Activated T-cell treated with anti-CD3 and anti-CD28 coated beads, Interleukin-2, amount 50 U/mL, for 4 hours (primary cell): ENCODE results near the gene TOP3A. TPM values are rescaled to one million over a fixed set of nuclear protein-coding genes. Genes with fewer than 3 reads are reported as not detected.
A peak's percentile ranks its signal among the peaks of the same experiment; 100 is the strongest.
"Not testable (repeated sequence)": the region's sequence is repeated elsewhere in the genome, so short reads cannot be mapped to it uniquely, and the experiment has no call there.

Source experiments
- ATAC-seq, 2 donors: fragments of 200-7000 bp; cut with Tn5 transposase; one replicate each; pipeline ENCODE4 v1.10.0; 2021
- DNase-seq: peaks from one replicate; pipeline ENCODE4 v3.0.0-alpha.2; 2020
- H3K27me3 Mint-ChIP-seq: one replicate; pipeline ENCODE4 v1.8.0; 2021; ENCODE audit warnings: low read depth, mixed read lengths
- H3K36me3 Mint-ChIP-seq: one replicate; pipeline ENCODE4 v1.8.0; 2022; ENCODE audit warnings: mixed read lengths; ENCODE audit not compliant: insufficient read depth
- H3K4me1 Mint-ChIP-seq: one replicate; pipeline ENCODE4 v1.8.0; 2021; ENCODE audit warnings: low read depth, mixed read lengths
- H3K4me3 Mint-ChIP-seq: one replicate; pipeline ENCODE4 v1.8.0; 2021; ENCODE audit warnings: mild to moderate bottlenecking, moderate library complexity, mixed read lengths
- H3K9me3 Mint-ChIP-seq: one replicate; pipeline ENCODE4 v1.8.0; 2021; ENCODE audit warnings: mixed read lengths
- total RNA-seq, 3 donors: library from RNA; stranded (reverse); gene quantifications; one replicate each; pipeline ENCODE4 v1.2.1, GENCODE V29; 2021

The TOP3A gene
- total RNA-seq: 10 to 100 TPM; 76.2 to 82.7 (median 76.4) TPM

- Mint-ChIP-seq H3K36me3 (peaks cover 25% of the 10 kb centered on the region), H3K9me3 (no peaks in the 10 kb centered on the region), H3K4me3 (peak within 1 kb of the TSS; percentile 94), H3K4me1 (peaks cover 76% of the 10 kb centered on the region), H3K27me3 (no peaks in the 10 kb centered on the region)
- peak; percentile 95 for DNase-seq
- peak; percentile 96 to 97 for ATAC-seq
Observed at GRCh38 chr17:18314731-18315561, at the start of gene TOP3A, which contains the start of gene SMCR8. TOP3A (minus strand) TSS chr17:18314994; CDS start chr17:18314778, 216 bp downstream. SMCR8 (plus strand) TSS chr17:18315293; CDS start chr17:18315790, 497 bp downstream.

GRCh38 chr17:18364166-18364565, 49.4 kb upstream of the TOP3A start:
- Mint-ChIP-seq H3K27me3 (no peaks in the 10 kb centered on the region), H3K4me1 (peaks cover 16% of the 10 kb centered on the region), H3K4me3 (no peak overlapping the region), H3K36me3 (no peaks in the 10 kb centered on the region), H3K9me3 (no peaks in the 10 kb centered on the region)
- ATAC-seq (no peak), DNase-seq (no peak)

- Mint-ChIP-seq H3K9me3 (no peaks in the 10 kb centered on the region), H3K27me3 (no peaks in the 10 kb centered on the region), H3K4me1 (peaks cover 16% of the 10 kb centered on the region), H3K36me3 (no peaks in the 10 kb centered on the region), H3K4me3 (peak within 1 kb of the TSS; percentile 90)
- peak; percentile 84 for DNase-seq
- peak; percentile 100 for ATAC-seq
Observed at GRCh38 chr17:18363101-18364049, 48.6 kb upstream of the TOP3A start, which contains the start of gene SHMT1. SHMT1 (minus strand) TSS chr17:18363550; CDS start chr17:18355981, 7,569 bp downstream.

- Mint-ChIP-seq H3K9me3 (no peaks in the 10 kb centered on the region), H3K4me3 (peak overlapping the region; percentile 90), H3K27me3 (no peaks in the 10 kb centered on the region), H3K4me1 (peaks cover 16% of the 10 kb centered on the region), H3K36me3 (no peaks in the 10 kb centered on the region)
- ATAC-seq: peak; percentile 3 to 5
- DNase-seq: no peak
Observed at GRCh38 chr17:18362698-18363100, 47.9 kb upstream of the TOP3A start.

GRCh38 chr17:18361837-18362697, 47.3 kb upstream of the TOP3A start:
- Mint-ChIP-seq H3K36me3 (no peaks in the 10 kb centered on the region), H3K27me3 (no peaks in the 10 kb centered on the region), H3K4me3 (peak overlapping the region; percentile 90), H3K4me1 (peaks cover 16% of the 10 kb centered on the region), H3K9me3 (no peaks in the 10 kb centered on the region)
- ATAC-seq (no peak), DNase-seq (no peak)

GRCh38 chr17:18360518-18360917, 45.7 kb upstream of the TOP3A start:
- H3K9me3 Mint-ChIP-seq: no peaks in the 10 kb centered on the region
- H3K4me1 Mint-ChIP-seq: peaks cover 16% of the 10 kb centered on the region
- no peak for DNase-seq
- no peak overlapping the region for H3K4me3 Mint-ChIP-seq
- peaks cover 2% of the 10 kb centered on the region for H3K36me3 Mint-ChIP-seq
- H3K27me3 Mint-ChIP-seq: no peaks in the 10 kb centered on the region
- no peak for ATAC-seq

- DNase-seq: no peak
- no peaks in the 10 kb centered on the region for H3K27me3 Mint-ChIP-seq
- H3K36me3 Mint-ChIP-seq: peaks cover 10% of the 10 kb centered on the region
- no peak overlapping the region for H3K4me3 Mint-ChIP-seq
- no peaks in the 10 kb centered on the region for H3K9me3 Mint-ChIP-seq
- ATAC-seq: no peak
- no peaks in the 10 kb centered on the region for H3K4me1 Mint-ChIP-seq
Observed at GRCh38 chr17:18356624-18357023, 41.8 kb upstream of the TOP3A start.

- no peaks in the 10 kb centered on the region for H3K27me3 Mint-ChIP-seq
- no peak overlapping the region for H3K4me3 Mint-ChIP-seq
- no peak for ATAC-seq
- H3K9me3 Mint-ChIP-seq: no peaks in the 10 kb centered on the region
- no peaks in the 10 kb centered on the region for H3K4me1 Mint-ChIP-seq
- DNase-seq: no peak
- peaks cover 10% of the 10 kb centered on the region for H3K36me3 Mint-ChIP-seq
Observed at GRCh38 chr17:18353541-18353940, 38.7 kb upstream of the TOP3A start.

- Mint-ChIP-seq H3K36me3 (peaks cover 7% of the 10 kb centered on the region), H3K4me3 (no peak overlapping the region), H3K27me3 (no peaks in the 10 kb centered on the region), H3K9me3 (no peaks in the 10 kb centered on the region), H3K4me1 (no peaks in the 10 kb centered on the region)
- DNase-seq (no peak), ATAC-seq (no peak)
Observed at GRCh38 chr17:18344021-18344420, 29.2 kb upstream of the TOP3A start.

GRCh38 chr17:18339933-18340332, 25.1 kb upstream of the TOP3A start:
- no peaks in the 10 kb centered on the region for H3K27me3 Mint-ChIP-seq
- no peaks in the 10 kb centered on the region for H3K9me3 Mint-ChIP-seq
- H3K4me3 Mint-ChIP-seq: no peak overlapping the region
- H3K4me1 Mint-ChIP-seq: no peaks in the 10 kb centered on the region
- DNase-seq: no peak
- H3K36me3 Mint-ChIP-seq: peaks cover 10% of the 10 kb centered on the region
- no peak for ATAC-seq

- H3K27me3 Mint-ChIP-seq, DNase-seq, H3K4me3 Mint-ChIP-seq, H3K9me3 Mint-ChIP-seq, H3K4me1 Mint-ChIP-seq, ATAC-seq: not testable (repeated sequence)
- H3K36me3 Mint-ChIP-seq: peaks cover 14% of the 10 kb centered on the region
Observed at GRCh38 chr17:18338158-18338557, 23.4 kb upstream of the TOP3A start.

GRCh38 chr17:18332909-18333489, 18.2 kb upstream of the TOP3A start:
- no peak overlapping the region for H3K4me3 Mint-ChIP-seq
- DNase-seq: no peak
- peaks cover 10% of the 10 kb centered on the region for H3K4me1 Mint-ChIP-seq
- peaks cover 3% of the 10 kb centered on the region for H3K36me3 Mint-ChIP-seq
- no peaks in the 10 kb centered on the region for H3K9me3 Mint-ChIP-seq
- ATAC-seq: no peak
- H3K27me3 Mint-ChIP-seq: no peaks in the 10 kb centered on the region

GRCh38 chr17:18331879-18332278, 17.1 kb upstream of the TOP3A start:
- DNase-seq: no peak
- Mint-ChIP-seq H3K4me1 (peaks cover 10% of the 10 kb centered on the region), H3K36me3 (peaks cover 3% of the 10 kb centered on the region), H3K27me3 (no peaks in the 10 kb centered on the region), H3K9me3 (no peaks in the 10 kb centered on the region), H3K4me3 (peak overlapping the region; percentile 60)
- peak; percentile 18 to 58 for ATAC-seq
